HG03045 (cell line): ENCODE data around the gene SF1.

Experiments used
- ATAC-seq: cut with Tn5 transposase; IDR thresholded peaks from one replicate; pipeline ENCODE4 v1.9.1; 2021; ENCODE audit warnings: mild to moderate bottlenecking, moderate library complexity; ENCODE audit not compliant: unreplicated experiment

Gene SF1

GRCh38 chr11:64786308-64786707, 8.0 kb upstream of the SF1 start:
- ATAC-seq = no peak

- ATAC-seq = no peak
These were observed 6.7 kb upstream of the SF1 start for GRCh38 chr11:64784813-64785581.

GRCh38 chr11:64778223-64778472, 194 bp downstream of the SF1 start:
- no peak for ATAC-seq

- peak; percentile 25 for ATAC-seq
These were observed 706 bp downstream of the SF1 start for GRCh38 chr11:64777449-64778222.

GRCh38 chr11:64776875-64777274, 1.5 kb downstream of the SF1 start:
- no peak for ATAC-seq

GRCh38 chr11:64776425-64776824, 1.9 kb downstream of the SF1 start:
- ATAC-seq = no peak

- no peak for ATAC-seq
These were observed 4.2 kb downstream of the SF1 start for GRCh38 chr11:64774144-64774543.

- no peak for ATAC-seq
These were observed 5.9 kb downstream of the SF1 start for GRCh38 chr11:64772303-64773018.

GRCh38 chr11:64771861-64772260, 6.5 kb downstream of the SF1 start:
- ATAC-seq = no peak

- ATAC-seq = no peak
These were observed 8.2 kb downstream of the SF1 start for GRCh38 chr11:64770120-64770519.

GRCh38 chr11:64769283-64769682, 9.1 kb downstream of the SF1 start:
- no peak for ATAC-seq

GRCh38 chr11:64768300-64768694, 10.0 kb downstream of the SF1 start:
- ATAC-seq = no peak

GRCh38 chr11:64767344-64768299, 10.7 kb downstream of the SF1 start:
- no peak for ATAC-seq

GRCh38 chr11:64766881-64767280, 11.5 kb downstream of the SF1 start:
- ATAC-seq = no peak

GRCh38 chr11:64765851-64766665, 12.3 kb downstream of the SF1 start:
- no peak for ATAC-seq

GRCh38 chr11:64765291-64765850, 13.0 kb downstream of the SF1 start:
- ATAC-seq = no peak

GRCh38 chr11:64764753-64765152, 13.6 kb downstream of the SF1 start:
- ATAC-seq = no peak

- ATAC-seq = no peak
These were observed 14.2 kb downstream of the SF1 start for GRCh38 chr11:64764040-64764611.

- no peak for ATAC-seq
These were observed 14.8 kb downstream of the SF1 start for GRCh38 chr11:64763526-64764039.
